GM10266 (cell line): ENCODE results near the gene P2RY8.

ENCODE experiments used
- DNase-seq: peaks from one replicate; pipeline ENCODE4 v3.0.0; 2012; ENCODE audit errors: extremely low spot score
- TF ChIP-seq, protein P1 (sequence below): IDR thresholded peaks from 2 replicates; pipeline ENCODE4 v1.5.1; 2012; ENCODE audit warnings: mild to moderate bottlenecking, low read depth; ENCODE audit not compliant: control insufficient read depth, insufficient read depth; ENCODE audit errors: missing control alignments

Gene P2RY8

DNA sequence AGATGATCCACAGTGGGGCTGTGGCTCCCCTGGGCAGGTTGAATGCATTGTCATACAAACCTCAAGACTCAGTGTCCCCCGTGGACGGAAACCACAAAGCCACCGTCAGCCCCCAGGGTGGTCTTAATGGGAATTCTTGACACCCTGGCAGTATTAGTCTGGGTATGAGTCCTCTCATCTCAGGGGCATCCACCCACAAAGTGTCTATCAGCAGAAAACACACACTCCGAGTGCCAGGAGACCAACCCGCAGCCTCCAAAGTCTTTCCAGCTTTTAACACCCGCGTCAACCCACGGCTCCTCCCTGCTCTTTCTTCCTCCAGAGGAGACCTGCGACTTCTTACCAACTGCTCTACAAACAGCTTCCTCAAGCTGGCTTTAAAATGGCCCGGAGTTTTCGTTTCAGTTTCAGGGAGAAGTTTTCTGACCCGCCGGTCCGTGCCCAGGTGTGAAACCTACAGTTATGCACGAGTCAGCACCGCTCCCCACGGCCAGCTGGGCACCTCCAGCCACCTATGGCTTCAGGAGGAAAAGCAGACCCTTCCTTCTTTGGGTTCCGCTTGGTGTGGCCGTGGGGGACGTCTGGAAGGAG lies 69.9 kb downstream of the P2RY8 start:
- TF ChIP-seq, protein P1, sequence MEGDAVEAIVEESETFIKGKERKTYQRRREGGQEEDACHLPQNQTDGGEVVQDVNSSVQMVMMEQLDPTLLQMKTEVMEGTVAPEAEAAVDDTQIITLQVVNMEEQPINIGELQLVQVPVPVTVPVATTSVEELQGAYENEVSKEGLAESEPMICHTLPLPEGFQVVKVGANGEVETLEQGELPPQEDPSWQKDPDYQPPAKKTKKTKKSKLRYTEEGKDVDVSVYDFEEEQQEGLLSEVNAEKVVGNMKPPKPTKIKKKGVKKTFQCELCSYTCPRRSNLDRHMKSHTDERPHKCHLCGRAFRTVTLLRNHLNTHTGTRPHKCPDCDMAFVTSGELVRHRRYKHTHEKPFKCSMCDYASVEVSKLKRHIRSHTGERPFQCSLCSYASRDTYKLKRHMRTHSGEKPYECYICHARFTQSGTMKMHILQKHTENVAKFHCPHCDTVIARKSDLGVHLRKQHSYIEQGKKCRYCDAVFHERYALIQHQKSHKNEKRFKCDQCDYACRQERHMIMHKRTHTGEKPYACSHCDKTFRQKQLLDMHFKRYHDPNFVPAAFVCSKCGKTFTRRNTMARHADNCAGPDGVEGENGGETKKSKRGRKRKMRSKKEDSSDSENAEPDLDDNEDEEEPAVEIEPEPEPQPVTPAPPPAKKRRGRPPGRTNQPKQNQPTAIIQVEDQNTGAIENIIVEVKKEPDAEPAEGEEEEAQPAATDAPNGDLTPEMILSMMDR: no peak
- DNase-seq: peak; percentile 67

DNA sequence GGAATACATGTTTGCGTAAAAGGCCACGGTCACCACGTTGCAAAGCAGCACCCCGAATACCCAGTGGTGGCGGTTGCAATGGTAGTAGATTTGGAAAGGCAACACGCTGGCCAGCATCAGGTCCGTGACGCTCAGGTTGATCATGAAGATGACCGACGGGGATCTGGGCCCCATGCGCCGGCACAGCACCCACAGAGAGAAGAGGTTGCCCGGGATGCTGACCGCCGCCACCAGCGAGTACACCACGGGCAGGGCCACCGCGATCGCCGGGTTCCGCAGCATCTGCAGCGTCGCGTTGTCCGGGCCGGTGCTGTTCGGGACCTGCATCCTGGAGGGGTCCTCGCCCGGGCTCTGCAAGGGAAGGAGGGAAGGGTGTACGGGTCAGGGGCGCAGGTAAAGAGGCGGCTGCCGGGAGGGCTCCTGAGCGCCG lies 70.7 kb downstream of the P2RY8 start:
- no peak for DNase-seq
- TF ChIP-seq, protein P1: no peak

DNA sequence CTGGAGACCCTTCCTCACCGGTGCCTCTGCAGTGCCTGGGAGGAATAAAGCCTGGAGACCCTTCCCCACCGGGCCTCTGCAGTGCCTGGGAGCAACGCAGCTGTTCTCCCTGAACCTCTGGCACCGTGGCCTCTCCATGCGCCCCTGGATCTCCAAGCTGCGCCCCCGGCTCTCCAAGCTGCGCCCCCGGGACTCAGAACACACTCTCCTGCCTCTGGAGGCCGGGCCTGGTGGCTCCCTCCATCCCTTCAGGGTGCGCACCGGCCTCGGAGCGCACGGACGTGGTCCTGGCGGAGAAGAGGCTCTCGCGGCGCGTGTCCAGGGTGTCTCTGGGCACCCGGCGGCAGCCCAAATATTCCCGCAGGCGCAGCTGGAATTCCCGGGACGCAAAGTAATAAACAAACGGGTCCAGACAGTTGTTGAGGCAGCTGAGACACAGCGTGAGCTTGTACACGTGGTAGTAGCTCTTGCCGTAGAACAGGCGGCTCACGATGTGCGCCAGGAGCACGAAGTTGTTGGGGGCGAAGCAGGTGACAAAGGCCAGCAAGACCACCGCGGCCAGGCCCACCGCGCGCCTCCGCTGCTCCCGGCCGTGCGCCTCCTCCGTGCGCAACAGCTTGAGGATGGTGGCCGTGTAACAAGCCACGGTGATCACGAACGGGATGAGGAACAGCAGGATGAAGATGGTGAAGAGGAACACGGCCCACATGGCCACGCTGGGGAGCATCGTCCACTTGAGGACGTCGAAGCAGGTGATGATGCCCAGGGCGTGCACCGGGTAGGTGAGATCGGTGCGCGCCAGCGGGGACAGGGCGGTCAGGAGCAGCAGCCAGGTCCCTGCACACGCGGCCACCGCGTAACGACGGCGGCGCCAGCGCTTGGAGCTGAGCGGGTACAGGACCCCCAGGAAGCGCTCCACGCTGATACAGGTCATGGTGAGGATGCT lies 71.4 kb downstream of the P2RY8 start:
- TF ChIP-seq, protein P1: no peak
- DNase-seq: no peak

DNA sequence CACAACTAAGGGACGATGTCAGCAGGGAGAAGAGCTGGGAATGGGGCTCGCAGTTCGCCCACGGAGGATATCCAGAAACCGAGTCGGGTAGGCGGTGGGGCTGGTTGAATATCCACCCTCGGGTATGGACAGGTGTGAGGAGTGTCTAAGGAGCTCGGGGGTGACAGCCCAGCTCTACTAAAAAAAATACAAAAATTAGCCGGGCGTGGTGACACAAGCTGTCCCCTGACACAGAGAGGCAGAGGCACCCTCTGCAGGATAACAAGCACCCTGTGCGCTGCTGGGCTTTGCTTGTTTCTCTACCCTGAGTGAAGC lies 72.1 kb downstream of the P2RY8 start:
- no peak for DNase-seq
- TF ChIP-seq, protein P1: no peak

DNA sequence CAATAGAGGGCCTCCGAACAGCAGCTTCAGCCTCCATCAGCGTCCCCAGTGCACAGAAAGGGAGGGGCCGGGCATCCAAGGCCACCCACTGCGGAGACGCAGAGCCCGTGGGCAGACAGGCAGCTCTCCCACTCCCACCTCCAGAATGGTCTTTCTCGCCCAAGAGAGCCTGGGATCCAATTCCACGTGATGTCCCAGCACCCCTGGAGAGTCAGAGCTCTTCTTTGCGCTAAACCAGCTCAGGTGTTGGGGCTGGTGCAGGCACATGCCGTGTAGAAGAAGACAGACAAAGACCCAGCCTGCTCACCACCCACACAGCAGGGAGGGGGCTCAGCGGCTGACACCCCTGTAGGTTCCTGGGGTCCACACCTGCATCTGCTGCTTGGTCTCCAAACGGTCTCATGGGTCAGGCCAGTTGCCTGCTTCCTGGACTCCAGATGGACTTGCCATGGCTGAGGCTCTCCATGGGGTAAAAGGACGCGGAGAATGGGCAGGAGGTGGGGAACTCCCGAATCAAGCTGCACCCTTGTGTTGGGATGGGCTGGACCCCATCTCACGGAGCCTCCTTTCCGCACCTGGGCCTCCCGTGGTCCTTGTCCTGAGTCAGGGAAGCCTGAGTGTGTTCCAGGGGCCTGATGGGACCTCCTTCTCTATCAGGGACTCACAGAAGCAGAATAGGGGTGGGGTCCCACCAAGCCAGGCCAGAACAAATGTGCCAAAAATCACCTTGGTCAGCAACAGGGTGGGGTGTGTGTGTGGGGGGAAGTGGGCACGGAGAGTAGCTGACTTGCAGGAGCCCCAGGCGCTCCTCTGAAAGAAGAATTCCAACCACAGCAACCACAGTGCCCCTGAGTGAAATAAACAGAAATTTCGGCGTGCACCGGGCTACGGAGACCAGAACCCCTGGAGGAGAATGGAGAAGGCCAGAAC lies 72.7 kb downstream of the P2RY8 start:
- TF ChIP-seq, protein P1: no peak
- DNase-seq: no peak

DNA sequence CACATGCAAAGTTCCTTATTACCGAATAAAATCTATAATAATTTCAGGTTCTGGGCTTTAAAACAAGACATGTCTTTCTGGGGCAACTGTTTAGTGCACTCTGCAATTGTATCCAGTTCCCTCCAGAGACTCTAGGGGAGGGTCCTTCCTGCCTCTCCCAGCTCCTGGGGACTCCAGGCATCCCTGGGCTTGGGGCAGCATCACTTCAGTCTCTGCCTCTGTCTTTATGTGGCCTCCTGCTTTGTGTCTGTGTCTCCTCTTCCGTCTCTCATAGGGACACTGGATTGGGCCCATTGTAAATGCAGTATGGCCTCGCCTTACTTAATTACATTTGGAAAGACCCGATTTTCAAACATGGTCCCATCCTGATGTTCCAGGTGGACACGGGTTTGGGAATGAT lies 73.4 kb downstream of the P2RY8 start:
- DNase-seq: no peak
- TF ChIP-seq, protein P1: no peak
